GM18520 (cell line): ENCODE results near the gene TENM3.
"Not testable (repeated sequence)": the region's sequence is repeated elsewhere in the genome, so short reads cannot be mapped to it uniquely, and the experiment has no call there.

Experiments
- ATAC-seq: cut with Tn5 transposase; IDR thresholded peaks from one replicate; pipeline ENCODE4 v1.9.1; 2021; ENCODE audit not compliant: unreplicated experiment

Gene TENM3

DNA sequence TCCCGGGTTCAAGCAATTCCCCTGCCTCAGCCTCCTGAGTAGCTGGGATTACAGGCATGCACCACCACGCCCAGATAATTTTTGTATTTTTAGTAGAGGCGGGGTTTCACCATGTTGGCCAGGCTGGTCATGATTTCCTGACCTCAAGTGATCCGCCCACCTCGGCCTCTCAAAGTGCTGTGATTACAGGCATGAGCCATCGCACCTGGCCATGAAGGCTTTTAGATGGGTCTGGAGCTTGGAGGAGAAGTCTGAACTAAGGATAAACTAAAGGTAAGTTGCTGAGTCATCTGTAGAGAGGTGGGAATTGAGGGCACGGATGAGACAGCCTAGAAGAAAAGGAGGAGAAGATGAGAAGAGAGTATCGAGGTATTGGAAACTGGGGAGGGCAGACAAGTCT, at the start of gene TENM3:
Gene TENM3 (plus strand): TSS at position 199 of the 400 bp plus-strand sequence. CDS start 80,619 bp downstream, outside the sequence.
- not testable (repeated sequence) for ATAC-seq

DNA sequence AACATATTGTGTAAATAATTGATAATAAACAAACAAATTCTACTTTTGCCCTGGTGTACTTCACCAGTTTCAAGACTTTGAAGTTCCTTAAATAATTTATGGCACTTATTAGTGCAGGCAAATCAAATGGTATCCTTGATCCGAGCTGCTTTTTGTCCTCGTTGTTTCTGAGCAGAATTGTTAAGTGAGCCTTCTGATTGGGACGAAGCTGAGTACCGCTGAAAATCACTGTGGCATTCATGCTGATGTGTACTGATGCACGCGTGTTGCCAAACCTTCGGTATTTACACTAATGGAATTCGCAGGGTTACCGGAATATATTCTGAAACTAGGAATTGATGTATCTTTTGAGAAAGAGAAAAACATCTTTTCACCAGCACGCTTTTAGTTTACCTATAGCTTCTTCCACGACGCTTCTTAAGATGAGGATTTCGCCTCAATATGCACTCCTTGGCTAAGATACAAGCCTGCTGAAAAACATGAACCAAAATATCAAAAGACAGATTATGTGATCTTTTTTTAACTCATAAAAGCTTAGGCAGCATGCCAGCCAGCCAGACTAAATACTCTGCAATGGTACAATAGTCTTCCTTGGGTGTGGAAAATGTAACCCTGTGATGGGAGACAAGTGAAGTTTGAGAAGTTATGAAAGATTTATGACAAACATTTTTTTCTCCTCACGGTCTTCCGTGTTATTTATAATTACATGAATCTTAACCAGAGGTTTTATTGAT, 48.9 kb upstream of the TENM3 start:
- ATAC-seq: no peak

DNA sequence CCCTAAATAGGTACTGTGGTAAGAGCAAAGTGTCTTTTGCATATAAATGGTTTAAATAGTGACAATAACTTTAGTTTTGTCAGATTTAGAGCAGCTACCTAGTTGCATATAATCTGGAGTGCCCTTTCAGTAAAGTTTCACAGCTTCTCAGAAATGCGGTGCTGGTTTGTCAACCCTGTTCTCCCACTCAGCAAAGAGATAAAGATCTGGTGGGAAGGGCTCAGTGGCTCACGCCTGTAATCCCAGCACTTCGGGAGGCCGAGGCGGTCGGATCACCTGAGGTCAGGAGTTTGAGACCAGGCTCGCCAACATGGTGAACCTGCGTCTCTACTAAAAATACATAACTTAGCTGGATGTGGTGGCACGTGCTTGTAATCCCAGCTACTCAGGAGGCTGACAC, 45.6 kb upstream of the TENM3 start:
- ATAC-seq: no peak

DNA sequence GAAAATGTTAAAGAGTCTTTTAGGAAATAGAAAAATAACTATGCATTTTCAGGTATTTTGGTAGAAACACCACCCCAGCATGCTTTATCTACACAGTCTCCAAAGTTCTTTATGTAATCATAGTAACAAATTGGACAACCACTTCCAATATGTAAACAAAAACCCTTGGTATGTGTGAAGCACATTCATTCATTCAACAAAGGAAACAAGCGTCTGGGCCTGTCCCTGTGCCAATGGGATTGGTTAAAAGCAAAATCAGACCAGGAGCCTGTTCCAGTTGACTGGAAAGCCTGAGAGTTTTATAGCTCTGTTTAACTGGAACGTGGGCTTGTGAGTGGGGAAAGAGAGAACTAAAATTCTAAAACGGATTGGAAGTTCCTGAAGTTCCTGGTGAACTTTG, 41.3 kb upstream of the TENM3 start:
- ATAC-seq: no peak

DNA sequence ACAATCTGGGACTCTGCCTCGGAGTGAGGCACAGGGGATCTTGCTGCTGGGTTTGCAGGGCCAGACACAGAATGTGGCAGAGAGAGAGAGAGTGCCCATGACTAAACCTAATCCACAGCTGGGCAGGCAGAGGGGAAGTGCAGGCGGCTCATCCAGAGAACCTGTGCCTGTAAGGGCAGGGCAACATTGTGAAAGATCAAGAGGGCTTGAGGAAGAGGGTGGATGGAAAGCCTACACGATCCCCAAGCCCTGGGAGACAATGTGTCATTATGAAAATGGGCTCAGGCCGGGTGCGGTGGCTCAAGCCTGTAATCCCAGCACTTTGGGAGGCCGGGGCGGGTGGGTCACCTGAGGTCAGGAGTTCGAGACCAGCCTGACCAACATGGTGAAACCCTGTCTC, 40.6 kb upstream of the TENM3 start:
- ATAC-seq: no peak

DNA sequence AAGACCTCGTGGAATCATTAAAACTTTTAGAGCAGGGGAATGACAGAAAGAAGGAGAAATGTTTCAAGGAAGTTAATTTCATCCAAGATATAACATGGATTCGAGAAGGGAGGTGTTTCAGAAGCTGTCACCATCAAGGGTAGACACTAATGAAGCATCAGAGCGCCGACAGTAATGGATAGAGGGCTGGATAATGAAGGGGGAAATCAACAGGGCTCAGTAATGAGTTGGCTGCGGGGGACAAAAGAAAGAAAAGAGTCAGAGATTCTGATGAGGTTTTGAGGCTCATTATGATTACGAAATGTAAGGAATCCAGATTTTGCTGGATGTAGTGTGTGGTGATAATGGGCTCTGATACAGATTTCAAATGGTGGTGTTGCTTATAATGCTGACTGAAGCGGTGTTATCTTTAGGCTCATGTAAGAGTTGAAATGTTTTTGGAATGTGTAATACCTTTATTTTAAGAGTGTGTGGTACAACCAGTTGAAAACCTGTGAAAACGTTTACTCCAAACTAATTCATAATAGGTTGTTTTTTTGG, 39.3 kb upstream of the TENM3 start:
- no peak for ATAC-seq

DNA sequence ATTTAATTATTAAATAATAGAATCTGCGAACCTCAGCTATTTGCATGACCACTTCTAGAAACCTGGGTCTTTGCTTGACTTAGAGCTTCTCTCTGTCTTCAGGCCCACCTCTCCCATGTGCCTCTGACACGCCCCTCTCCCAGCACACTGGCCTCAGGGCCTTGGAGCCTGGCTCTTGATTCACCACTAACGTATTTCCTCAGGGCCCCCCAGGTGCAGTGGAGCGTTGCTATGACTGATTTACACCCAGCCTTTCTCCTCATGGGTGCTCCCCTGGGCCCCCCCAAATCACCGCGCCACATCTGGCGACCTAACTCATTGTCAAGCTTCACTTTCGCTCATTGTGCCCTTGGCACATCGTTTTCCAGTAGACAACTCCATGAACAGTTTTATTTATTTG, 37.9 kb upstream of the TENM3 start:
- no peak for ATAC-seq

DNA sequence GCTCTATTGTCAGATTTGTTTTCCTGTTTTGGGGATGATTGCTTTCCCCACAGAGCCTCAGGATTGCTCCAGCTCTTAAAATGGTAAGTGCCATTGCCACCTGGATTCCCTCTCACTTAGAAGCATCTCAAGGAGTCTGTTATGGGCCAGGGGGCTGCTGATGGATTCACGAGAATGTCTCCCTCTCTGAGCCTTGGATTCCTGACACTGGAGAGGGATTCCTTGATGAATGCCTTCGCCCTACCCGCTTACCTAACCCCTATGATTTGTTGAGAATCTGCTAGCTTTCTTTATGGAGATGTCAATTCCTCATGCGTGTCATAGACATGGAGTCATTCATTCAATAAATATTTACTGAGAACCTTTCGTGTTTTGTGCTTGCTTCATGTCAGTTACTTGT, 36.9 kb upstream of the TENM3 start:
- no peak for ATAC-seq

DNA sequence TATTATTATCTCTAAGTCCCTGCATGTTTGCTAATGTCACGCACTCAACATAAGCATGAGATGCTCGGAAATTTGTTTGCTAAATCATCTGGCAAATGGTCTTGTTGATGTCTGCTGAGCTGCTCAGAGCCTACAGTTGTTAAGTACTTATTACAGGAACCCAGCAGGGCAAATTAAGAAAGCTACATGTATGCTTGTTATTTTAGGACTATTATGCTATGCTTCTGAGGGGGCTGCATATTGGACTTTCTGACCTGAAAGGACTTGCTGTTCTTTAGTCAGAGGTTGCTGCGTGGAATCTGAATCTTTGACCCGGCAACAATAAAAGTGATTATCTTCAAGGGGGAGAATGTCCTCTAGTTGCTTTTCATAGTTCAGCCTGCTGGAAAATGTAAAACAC, 36.3 kb upstream of the TENM3 start:
- no peak for ATAC-seq

DNA sequence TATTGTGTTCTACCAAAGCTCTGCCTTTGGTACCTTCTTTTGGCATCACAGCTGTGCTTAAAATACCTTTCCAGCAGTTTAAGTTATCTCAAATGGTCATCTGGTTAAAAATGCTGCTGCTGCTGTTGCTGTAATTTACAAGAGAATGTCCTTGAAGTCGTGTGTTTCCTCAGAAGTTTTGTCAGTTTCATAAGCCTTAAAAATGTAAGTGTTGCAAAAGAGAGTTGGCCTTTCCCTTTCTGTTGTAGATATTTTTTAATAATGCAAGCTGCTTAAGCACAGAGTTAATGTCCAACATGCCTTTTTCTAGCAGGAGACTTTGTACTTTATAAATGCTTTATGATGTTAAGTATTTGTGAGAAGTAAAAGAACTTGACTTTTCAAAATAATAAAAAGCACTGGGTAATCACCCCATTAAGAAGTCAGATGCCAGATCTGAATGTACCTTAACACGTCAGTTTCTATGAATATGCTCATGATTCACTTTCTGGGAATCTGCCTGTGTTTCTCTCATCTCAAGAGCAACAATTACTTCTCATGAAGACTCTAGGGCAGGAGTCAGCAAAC, 35.3 kb upstream of the TENM3 start:
- ATAC-seq: no peak

DNA sequence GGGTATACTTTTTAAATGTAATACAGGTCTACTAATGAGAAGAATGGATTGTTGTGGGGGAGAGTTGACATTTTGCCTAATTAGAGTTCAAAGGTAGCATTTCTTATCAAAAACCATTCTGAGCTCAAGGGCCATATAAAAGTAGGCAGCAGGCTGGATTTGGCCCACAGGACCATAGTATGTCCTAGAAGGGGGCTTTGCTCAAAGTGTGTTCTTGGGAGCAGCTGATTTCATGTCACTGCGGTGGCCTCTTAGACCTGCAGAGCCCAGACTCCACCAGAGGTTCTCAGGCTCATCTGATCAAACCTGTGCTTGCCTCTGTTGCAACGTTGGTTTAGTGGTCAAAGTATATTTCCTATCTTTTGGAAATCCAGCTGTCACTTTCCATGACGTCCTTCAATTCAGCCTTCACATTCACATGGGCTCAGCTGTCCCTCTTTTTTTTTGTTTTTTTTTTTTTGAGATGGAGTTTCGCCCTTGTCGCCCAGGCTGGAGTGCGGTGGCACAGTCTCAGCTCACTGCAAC, 34.6 kb upstream of the TENM3 start:
- ATAC-seq: no peak

DNA sequence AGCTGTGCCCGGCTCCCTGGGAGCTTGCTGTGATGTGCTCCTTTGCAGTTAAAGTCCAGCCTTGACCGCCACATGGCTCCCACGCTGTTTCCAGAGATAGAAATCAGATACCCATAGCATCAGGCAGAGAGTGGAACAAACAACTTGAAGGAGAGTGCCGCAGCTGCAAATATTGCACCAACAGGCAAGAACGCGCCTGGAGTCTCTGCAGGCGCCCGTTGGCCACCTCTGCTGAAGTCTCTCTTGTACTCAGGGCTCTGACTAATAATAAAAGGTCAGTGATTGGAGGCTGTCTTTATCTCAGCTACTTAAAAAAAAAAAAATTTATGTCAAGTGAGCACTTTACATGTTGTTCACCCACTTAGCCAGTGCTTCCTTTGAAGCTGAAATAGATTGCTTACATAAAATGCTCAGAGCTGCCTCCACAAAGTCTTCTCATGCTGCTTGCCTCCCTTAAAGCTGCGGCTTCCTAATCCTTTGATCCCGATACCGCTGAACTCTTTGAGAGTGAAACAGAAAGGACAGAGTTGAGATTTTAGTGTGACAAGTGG, 30.9 kb upstream of the TENM3 start:
- no peak for ATAC-seq

DNA sequence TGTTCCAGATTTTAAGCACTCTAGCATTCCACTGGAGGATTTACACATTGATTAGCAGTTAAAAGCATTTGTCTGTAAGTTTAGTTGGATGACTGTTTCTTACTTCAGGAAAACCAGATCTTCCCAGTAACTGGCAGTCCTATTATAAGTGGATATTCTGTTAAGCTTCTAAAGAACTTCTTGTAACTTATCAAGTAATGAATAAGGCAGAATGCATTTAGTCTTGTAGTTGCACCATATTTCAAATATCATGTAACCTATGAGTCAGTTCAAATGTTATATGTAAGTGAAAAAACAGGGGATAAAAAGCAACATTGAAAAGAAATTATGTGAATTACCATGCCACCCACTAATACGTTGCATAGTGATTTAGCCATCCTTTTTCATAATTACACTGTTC, 30.2 kb upstream of the TENM3 start:
- ATAC-seq: no peak

DNA sequence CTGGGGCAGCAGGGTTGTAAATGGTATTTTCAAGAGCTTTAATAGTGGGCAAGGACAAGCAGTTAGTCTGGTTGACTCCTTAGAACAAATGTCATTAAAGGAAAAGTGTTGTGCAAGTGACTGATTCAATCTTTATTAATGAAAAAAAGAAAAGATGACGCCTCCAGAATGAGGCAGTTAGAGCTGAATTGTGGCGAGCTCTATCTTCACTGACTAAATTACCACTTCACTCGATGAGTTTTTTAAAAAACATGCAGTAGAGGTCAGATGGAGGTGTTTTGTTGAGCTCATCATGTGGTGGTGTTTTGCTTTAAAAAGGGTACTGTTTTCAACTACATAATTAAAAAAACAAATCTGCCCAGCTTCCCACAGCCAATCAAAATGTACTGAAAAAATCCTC, 28.1 kb upstream of the TENM3 start:
- no peak for ATAC-seq

DNA sequence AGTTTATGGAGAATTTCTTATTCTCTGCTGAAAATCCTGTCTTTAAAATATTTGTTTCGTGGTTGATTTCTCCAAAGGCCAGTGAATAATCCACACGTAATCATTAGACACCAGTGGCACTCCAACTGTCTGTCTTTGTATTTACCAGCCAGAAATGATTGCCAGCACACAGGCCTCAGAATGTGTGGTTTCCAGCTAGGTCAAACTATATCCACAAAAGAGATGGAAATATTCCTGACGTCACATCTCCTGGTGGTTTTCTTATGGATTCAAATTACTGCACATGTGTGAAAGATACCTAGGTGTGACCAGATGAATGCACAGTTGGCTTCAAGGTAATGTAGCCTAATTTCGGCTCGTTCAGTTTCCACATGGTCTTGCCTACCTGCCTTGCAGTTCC, 27.2 kb upstream of the TENM3 start:
- ATAC-seq: no peak

DNA sequence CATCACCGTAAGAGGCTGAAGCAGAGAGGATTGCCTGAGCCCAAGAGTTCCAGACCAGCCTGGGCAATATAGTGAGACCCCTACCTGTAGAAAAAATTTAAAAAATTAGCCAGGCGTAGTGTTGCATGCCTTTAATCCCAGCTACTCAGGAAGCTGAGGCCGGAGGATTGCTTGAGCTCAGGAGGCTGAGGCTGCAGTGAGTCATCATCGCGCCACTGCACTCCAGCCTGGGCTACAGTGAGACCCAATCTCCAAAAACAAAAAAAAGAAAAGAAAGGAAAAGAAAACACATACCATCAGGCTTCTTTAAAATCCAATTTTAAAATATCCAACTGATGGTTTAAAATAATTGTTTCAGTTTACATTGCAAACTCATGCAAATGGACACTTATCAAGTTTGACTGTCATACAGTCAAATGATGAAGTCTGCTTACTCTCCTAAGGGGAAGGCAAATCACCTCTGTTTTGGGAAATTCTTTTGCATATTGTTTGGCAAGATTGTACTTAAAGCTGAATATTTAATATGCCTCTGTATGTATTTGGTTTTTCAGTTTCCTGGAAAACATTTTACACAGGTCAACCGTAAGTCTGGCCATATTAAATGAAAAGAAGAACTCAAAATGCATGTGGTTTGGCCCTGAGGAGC, 23.7 kb upstream of the TENM3 start:
- ATAC-seq: no peak

DNA sequence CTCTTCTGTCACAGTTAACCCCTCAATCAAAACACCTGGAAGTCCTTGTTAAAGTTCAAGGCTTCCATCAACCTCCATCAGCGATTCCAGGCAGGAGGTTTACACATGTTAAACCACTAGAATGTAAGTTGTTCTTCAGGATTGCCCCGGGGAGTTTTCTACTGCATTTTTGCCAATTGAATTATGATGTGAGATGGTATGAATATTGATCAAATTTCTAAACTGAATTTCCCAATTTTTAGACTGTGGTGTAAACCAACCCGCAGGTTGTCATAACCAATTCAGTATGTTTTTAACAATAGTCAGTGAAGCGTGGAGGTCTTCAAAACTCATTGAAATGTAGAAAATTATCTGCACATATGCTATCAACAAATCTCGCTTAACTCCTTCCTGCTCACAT, 21.2 kb upstream of the TENM3 start:
- ATAC-seq: no peak

DNA sequence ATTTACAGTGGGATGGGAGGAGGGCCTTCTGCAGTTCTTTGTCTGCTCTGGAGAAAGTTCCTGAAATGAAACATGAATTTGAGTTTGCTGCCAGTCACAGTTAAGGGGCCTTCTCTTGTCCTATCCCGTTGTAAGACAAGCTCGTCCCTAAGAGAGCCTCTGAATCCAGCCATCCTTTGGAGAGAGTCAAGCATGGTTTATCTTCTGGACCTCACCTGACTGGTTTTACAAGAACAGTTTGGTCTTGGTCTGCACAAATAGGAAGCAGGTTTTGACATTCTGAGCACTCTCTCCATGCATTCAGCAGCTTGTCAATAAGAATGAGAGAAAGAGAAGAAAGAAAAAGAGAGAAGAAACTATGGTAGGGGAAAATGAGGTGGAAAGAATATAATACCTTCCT, 20.4 kb upstream of the TENM3 start:
- ATAC-seq: no peak

DNA sequence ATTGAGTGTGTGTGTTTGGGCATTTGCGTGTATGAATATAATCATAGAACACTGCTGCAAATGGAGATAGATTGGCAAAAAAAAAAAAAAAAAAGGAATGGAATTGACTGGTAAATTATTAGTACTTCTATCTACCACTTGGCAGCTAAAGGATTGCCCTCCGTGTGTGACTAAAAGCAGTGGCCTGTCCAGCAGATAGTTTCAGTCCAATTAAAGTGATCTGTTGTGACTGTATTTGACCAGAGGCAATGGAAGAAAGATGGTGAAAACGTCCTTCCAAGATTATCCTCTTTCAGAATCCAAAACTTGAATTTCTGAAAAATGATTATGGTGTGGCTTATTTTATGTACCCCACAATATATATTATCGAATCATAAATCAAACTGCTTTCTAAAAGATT, 19.5 kb upstream of the TENM3 start:
- no peak for ATAC-seq

DNA sequence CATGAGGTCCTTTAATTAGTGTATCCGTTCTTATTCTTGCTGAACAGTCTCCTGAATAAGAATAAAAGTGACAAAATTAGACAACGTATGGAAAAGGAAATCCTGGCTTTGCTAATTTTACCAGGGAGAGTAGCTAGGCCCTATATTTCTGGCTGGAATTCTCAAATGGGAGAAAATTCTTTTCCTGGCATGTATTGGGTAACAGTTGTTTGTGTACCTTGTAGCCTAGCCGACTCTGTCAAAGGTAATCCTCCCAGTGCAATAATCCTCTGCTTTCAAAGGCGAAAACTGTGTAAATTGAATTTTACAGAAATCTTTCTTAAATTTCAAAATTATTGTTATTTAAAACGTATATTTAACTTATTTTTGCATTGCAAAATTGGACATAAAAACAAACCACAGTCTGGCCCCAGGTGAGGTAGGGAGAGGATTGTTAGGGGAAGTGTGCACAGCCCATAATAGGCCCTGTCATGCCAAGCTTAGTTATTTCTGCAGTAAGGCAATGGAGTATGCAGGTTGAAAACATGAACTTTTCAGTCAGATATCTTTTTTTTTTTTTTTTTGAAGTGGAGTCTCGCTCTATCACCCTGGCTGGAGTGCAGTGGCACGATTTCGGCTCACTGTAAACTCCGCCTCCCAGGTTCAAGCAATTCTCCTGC, 18.9 kb upstream of the TENM3 start:
- no peak for ATAC-seq

DNA sequence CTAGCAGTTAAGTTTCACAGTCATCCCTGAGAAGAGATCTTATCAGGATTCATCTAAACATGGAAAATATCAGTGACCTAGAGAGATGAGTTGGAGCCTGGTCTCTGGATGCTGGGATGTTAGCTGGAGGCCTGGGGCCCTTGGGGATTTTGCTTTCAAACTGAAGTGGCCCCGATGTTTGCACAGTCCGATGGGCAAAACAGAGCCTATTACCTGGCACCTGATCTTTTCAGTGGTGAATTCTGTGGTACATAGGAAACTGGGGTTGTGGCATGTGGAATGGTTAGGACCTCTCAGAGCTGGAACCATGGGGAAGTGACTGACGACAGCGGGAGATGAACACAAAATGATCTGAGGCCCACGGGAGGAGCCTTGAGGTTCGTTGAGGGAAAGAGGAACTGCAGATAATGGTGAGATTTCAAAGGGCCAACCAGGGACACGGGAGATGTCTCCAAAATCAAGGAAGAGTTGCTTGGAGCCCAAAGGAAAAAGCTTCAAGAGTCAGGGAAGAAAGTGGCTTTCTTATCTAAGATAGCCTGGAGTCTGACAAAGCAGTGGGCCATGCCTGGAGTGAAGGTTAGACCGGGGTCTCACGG, 17.8 kb upstream of the TENM3 start:
- no peak for ATAC-seq
